HEK293 (cell line): ENCODE measurements around the gene ARPC5L.
A peak's percentile ranks its signal among the peaks of the same experiment; 100 is the strongest.
"Not testable (repeated sequence)": the region's sequence is repeated elsewhere in the genome, so short reads cannot be mapped to it uniquely, and the experiment has no call there.

ENCODE experiments used
- CTCF ChIA-PET: fragments of 350-600 bp; formaldehyde crosslinking; extraction: SDS; loops from one replicate; lab custom pipeline; 2021; ENCODE audit warnings: antibody characterized with exemption; lab: Yijun Ruan, JAX
- POLR2A ChIA-PET: fragments of 300-600 bp; formaldehyde crosslinking; extraction: SDS; loops from one replicate; lab custom pipeline; 2020; ENCODE audit warnings: antibody characterized with exemption, inconsistent platforms; lab: Yijun Ruan, JAX
- H3K27ac ChIP-seq: fragments of 200-500 bp; sonication (Bioruptor generic); 2 replicates; pipeline ENCODE4 v1.5.1; 2014; ENCODE audit warnings: low read depth, low read length, control low read depth, inconsistent platforms; ENCODE audit errors: extremely low read depth
- H3K36me3 ChIP-seq, 2 experiments: fragments of 200-500 bp in 1 of 2; sonication (Bioruptor generic) in 1 of 2; 1 replicate in 1 of 2; 2 replicates in 1 of 2; pipeline ENCODE4 v1.5.1; 2014 to 2017; ENCODE audit warnings: inconsistent platforms in 2 of 2, low read length in 2 of 2; ENCODE audit not compliant: control insufficient read depth in 2 of 2, insufficient read depth in 1 of 2
- H3K4me1 ChIP-seq: fragments of 200-500 bp; sonication (Bioruptor generic); 2 replicates; pipeline ENCODE4 v1.5.1; 2014; ENCODE audit warnings: mild to moderate bottlenecking, low read length, inconsistent platforms; ENCODE audit not compliant: control insufficient read depth, insufficient read depth
- H3K4me3 ChIP-seq: 2 replicates; pipeline ENCODE4 v1.5.1; 2011; ENCODE audit warnings: low read depth, mild to moderate bottlenecking, control low read depth, low read length, moderate library complexity
- H3K9me3 ChIP-seq: fragments of 200-500 bp; sonication (Bioruptor generic); 2 replicates; pipeline ENCODE4 v1.5.1; 2014; ENCODE audit warnings: low read depth, low read length, inconsistent platforms; ENCODE audit not compliant: control insufficient read depth, insufficient read depth
- ATF2 ChIP-seq: fragments of 450-650 bp; formaldehyde crosslinking; IDR thresholded peaks from 2 replicates; pipeline ENCODE4 v1.5.1; 2016; ENCODE audit warnings: missing biosample characterization, missing genetic modification characterization, low read depth
- ZBTB20 ChIP-seq: fragments of 450-650 bp; formaldehyde crosslinking; IDR thresholded peaks from 2 replicates; pipeline ENCODE4 v1.5.1; 2016; ENCODE audit warnings: missing biosample characterization, missing genetic modification characterization
- ZNF248 ChIP-seq: fragments of 450-650 bp; formaldehyde crosslinking; IDR thresholded peaks from 2 replicates; pipeline ENCODE4 v1.5.1; 2017; ENCODE audit warnings: missing biosample characterization, missing genetic modification characterization

ARPC5L gene

GRCh38 chr9:124914753-124915405 lies 52.9 kb downstream of the ARPC5L start:
- no peaks in the 10 kb centered on the region for H3K4me1 ChIP-seq
- ChIA-PET POLR2A (no interaction called here), CTCF (interaction anchor here (0.6 to 0.9 kb wide), 2 partner anchors 21 to 107 kb away, joined by 4 to 6 read pairs; no protein-coding TSS in a partner anchor)
- no peak overlapping the region for H3K27ac ChIP-seq
- TF ChIP-seq ZNF248 (tag by site-specific recombination) = no peak
- no peak for TF ChIP-seq ZBTB20 (tag by site-specific recombination)
- H3K9me3 ChIP-seq = no peaks in the 10 kb centered on the region
- H3K4me3 ChIP-seq = no peak overlapping the region
- peaks cover 6 to 59% of the 10 kb centered on the region in 2 experiments; a peak in 2 of 3 replicates for H3K36me3 ChIP-seq

GRCh38 chr9:124920394-124920793 lies 58.5 kb downstream of the ARPC5L start:
- CTCF ChIA-PET, POLR2A ChIA-PET, H3K27ac ChIP-seq, H3K9me3 ChIP-seq, H3K4me3 ChIP-seq, H3K4me1 ChIP-seq: not testable (repeated sequence)
- peak; percentile 80 for TF ChIP-seq ATF2 (tag by site-specific recombination)
- peaks cover 19 to 48% of the 10 kb centered on the region in 2 experiments; a peak in 2 of 3 replicates for H3K36me3 ChIP-seq
